Thymus (tissue), 11 donors: ENCODE measurements around the gene PNKD. TPM values are rescaled to one million over a fixed set of nuclear protein-coding genes. Genes with fewer than 3 reads are reported as not detected.
A peak's percentile ranks its signal among the peaks of the same experiment; 100 is the strongest.

Experiments used
- DNase-seq, 9 donors: peaks; one replicate each; pipeline ENCODE4 v3.0.0-alpha.2; 2013; ENCODE audit warnings: low spot score in 9 of 9, low read depth in 6 of 9, missing footprints in 1 of 9
- H3K27ac ChIP-seq, 2 donors: one replicate each; pipeline ENCODE4 v1.5.1; 2013; ENCODE audit warnings: control low read depth in 1 of 2, low read depth in 1 of 2, low read length in 1 of 2, mild to moderate bottlenecking in 1 of 2, moderate library complexity in 1 of 2
- H3K27me3 ChIP-seq, 2 donors: one replicate each; pipeline ENCODE4 v1.5.1; 2013; ENCODE audit warnings: low read length in 1 of 2; ENCODE audit not compliant: control insufficient read depth in 2 of 2, insufficient read depth in 1 of 2
- H3K36me3 ChIP-seq, 2 donors: one replicate each; pipeline ENCODE4 v1.5.1; 2013; ENCODE audit warnings: low read length in 1 of 2, mild to moderate bottlenecking in 1 of 2, moderate library complexity in 1 of 2; ENCODE audit not compliant: control insufficient read depth in 2 of 2, insufficient read depth in 2 of 2
- H3K4me1 ChIP-seq, 2 donors: one replicate each; pipeline ENCODE4 v1.5.1; 2013; ENCODE audit warnings: low read length in 2 of 2; ENCODE audit not compliant: control insufficient read depth in 2 of 2, insufficient read depth in 2 of 2
- H3K4me3 ChIP-seq, 2 donors: one replicate each; pipeline ENCODE4 v1.5.1; 2013; ENCODE audit warnings: low read length in 2 of 2, control low read depth in 1 of 2, mild to moderate bottlenecking in 1 of 2
- H3K9me3 ChIP-seq, 2 donors: one replicate each; pipeline ENCODE4 v1.5.1; 2013; ENCODE audit warnings: low read length in 1 of 2, mild to moderate bottlenecking in 1 of 2; ENCODE audit not compliant: control insufficient read depth in 2 of 2, insufficient read depth in 1 of 2
- WGBS: extraction: QIAGEN DNeasy Blood & Tissue Kit; methylation state at CpG from one replicate; pipeline ENCODE4 v1.1.7; 2013; 5-methylcytosine and 5-hydroxymethylcytosine counted together
- polyA plus RNA-seq: library from polyadenylated mRNA; stranded (reverse); fragments of 200-250 nt; gene quantifications from one replicate; pipeline ENCODE4 v1.2.3, GENCODE V29; 2013
- total RNA-seq: library from RNA; stranded (reverse); fragments of 120-200 nt; gene quantifications from one replicate; pipeline ENCODE4 v1.2.4, GENCODE V29; 2013
- donor health status: healthy.

The PNKD gene
- total and polyA plus RNA-seq, 2 donors = 61.9 to 76.1 TPM

DNA sequence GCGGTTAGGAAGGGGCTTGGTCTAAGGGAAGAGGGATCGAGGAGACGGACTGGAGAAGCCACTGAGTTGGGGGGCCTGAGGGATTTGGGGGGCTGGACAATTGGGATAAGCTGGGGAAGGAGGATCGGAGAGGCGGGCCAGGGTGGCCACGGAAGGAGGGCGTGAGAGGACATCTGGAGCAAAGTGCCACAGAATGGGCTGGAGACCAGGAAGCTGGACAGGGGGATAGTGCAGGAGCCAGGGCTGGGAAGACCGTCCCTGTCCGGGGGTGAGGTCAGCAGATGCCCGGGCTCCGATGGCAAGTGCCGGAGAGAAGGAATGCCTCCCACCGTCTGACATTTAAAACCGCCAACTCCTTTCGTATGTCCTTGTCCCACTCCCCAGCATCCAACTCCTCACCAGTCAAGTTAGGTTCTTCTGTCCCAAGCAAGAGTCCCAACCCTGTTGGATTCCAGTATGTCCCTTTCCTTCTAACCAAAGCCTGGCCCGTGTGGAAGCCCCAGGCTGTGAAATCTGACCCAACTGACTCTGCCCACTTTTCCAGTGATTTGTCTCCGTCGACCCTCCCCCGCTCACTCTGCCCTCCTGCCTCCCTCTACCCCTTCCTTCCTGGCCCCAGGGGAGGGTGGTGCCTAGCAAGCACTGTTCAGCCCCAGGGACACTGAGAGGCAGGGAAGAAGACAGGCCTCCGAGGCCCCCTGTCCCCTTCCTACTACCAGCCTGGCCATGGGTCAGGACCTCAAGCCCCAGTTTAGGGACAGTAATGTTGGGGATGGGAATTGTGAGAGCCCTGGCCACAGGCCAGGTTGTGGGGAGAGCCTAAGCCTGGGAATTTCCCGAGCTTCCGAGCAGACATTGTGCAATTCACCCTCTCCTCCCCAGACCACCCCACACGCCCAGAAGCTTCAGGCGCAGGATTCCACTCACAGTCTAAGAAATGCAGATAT, 53.5 kb downstream of the PNKD start:
- 15% methylated on average over 24 of the region's 24 CpGs for WGBS
- no peaks in the 10 kb centered on the region for H3K36me3 ChIP-seq
- H3K4me1 ChIP-seq = peaks cover 28 to 52% of the 10 kb centered on the region in 2 donors
- H3K27me3 ChIP-seq = peaks cover 0 to 11% of the 10 kb centered on the region in 2 donors
- DNase-seq = peak in 1 of 9 donors; percentile 35
- H3K9me3 ChIP-seq = no peaks in the 10 kb centered on the region
- H3K4me3 ChIP-seq = peak overlapping the region; percentile 38 to 73
- H3K27ac ChIP-seq = peak overlapping the region; percentile 6 to 33

GRCh38 chr2:218325566-218326160, 55.3 kb downstream of the PNKD start:
- Histone ChIP-seq H3K4me1 (peaks cover 28 to 64% of the 10 kb centered on the region in 2 donors), H3K27ac (no peak overlapping the region), H3K4me3 (no peak overlapping the region), H3K36me3 (no peaks in the 10 kb centered on the region), H3K27me3 (peaks cover 0 to 11% of the 10 kb centered on the region in 2 donors), H3K9me3 (no peaks in the 10 kb centered on the region)
- no peak for DNase-seq
- 69% methylated on average over 4 of the region's 4 CpGs for WGBS

GRCh38 chr2:218326315-218326714, 56.0 kb downstream of the PNKD start:
- H3K27ac ChIP-seq = no peak overlapping the region
- WGBS = 22% methylated on average over 2 of the region's 2 CpGs
- H3K36me3 ChIP-seq = no peaks in the 10 kb centered on the region
- DNase-seq = peak in 2 of 9 donors; percentile 41 to 74
- peaks cover 28 to 62% of the 10 kb centered on the region in 2 donors for H3K4me1 ChIP-seq
- no peaks in the 10 kb centered on the region for H3K9me3 ChIP-seq
- H3K27me3 ChIP-seq = peaks cover 0 to 11% of the 10 kb centered on the region in 2 donors
- H3K4me3 ChIP-seq = no peak overlapping the region

DNA sequence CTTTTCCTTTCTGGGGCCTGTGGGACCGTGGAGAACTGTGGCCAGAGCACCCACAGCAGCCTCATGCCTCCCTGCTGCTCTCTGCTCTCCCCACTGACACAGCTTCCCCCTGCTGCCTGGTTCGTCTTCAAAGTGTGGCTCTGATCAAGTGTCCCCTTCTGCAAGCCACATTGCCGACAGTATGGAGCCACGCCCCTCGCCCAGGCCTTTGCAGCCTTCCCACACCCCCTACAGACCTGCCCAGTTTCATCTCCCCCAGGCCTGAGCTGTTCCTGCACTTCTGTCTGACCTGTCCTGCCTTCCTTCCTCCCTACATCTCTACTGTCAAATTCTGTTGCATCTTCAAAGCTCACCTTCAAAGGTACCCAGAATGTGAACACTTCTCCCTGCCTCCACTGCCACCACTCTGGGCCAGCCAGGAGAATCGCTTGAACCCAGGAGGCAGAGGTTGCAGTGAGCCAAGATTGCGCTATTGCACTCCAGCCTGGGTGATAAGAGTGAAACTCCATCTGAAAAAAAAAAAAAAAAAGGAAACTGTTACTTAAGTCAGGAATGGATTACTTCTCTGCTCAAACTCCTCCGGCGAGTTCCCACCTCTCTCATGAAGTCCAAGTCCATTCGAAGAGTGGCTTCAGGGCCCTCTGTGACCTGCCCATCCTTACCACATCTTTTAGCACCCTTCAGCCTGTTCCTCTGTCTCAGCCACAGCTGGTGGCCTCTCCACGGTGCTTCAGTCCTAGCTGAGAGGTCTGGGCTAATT, 57.3 kb downstream of the PNKD start:
- no peak overlapping the region for H3K4me3 ChIP-seq
- H3K9me3 ChIP-seq = no peaks in the 10 kb centered on the region
- WGBS = 66% methylated on average over 11 of the region's 11 CpGs
- H3K4me1 ChIP-seq = peaks cover 24 to 65% of the 10 kb centered on the region in 2 donors
- no peak for DNase-seq
- no peak overlapping the region for H3K27ac ChIP-seq
- peaks cover 0 to 11% of the 10 kb centered on the region in 2 donors for H3K27me3 ChIP-seq
- no peaks in the 10 kb centered on the region for H3K36me3 ChIP-seq

GRCh38 chr2:218328294-218328693, 58.0 kb downstream of the PNKD start:
- Histone ChIP-seq H3K36me3 (no peaks in the 10 kb centered on the region), H3K27me3 (peaks cover 0 to 10% of the 10 kb centered on the region in 2 donors), H3K4me3 (no peak overlapping the region), H3K4me1 (peaks cover 27 to 70% of the 10 kb centered on the region in 2 donors), H3K9me3 (no peaks in the 10 kb centered on the region), H3K27ac (no peak overlapping the region)
- no peak for DNase-seq
- 98% methylated on average over 2 of the region's 2 CpGs for WGBS

DNA sequence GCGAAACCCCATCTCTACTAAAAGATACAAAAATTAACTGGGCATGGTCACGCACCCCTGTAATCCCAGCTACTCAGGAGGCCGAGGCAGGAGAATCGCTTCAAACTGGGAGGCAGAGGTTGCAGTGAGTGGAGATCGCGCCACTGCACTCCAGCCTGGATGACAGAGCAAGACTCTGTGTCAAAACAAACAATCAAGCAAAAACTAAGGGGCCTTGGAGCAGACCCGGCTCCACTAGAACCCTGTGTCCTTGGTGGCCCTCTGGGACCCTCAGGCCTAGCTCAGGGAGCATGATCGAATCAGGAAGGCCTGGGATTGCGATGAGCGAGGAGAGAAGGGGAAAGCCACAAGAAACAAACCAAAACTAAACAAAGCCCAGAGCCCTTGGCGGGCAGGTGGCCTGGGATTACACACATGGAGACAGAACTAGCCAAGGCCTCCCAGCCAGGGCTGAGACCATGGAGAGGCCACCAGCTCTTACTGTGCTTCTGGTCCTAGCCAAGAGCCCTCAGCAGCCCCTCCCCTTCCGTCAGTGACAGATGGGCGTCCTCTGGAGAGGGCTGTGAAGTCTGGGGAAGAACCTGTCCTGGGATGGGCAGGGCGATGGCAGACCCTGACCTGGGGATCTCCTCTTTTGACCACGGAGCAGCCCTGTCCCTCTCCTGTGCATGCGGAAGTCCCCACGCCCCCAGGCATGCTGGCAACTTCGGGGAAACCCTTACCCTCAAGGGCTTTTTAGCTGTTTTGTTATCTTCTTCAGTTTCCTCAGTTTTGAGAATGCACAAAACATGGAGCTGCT, 58.9 kb downstream of the PNKD start:
- 82% methylated on average over 18 of the region's 18 CpGs for WGBS
- no peaks in the 10 kb centered on the region for H3K36me3 ChIP-seq
- H3K4me1 ChIP-seq = peaks cover 24 to 64% of the 10 kb centered on the region in 2 donors
- no peak overlapping the region for H3K4me3 ChIP-seq
- DNase-seq = no peak
- H3K27me3 ChIP-seq = peaks cover 0 to under 1% of the 10 kb centered on the region in 2 donors
- no peaks in the 10 kb centered on the region for H3K9me3 ChIP-seq
- peak overlapping the region; percentile 56 to 61 for H3K27ac ChIP-seq

DNA sequence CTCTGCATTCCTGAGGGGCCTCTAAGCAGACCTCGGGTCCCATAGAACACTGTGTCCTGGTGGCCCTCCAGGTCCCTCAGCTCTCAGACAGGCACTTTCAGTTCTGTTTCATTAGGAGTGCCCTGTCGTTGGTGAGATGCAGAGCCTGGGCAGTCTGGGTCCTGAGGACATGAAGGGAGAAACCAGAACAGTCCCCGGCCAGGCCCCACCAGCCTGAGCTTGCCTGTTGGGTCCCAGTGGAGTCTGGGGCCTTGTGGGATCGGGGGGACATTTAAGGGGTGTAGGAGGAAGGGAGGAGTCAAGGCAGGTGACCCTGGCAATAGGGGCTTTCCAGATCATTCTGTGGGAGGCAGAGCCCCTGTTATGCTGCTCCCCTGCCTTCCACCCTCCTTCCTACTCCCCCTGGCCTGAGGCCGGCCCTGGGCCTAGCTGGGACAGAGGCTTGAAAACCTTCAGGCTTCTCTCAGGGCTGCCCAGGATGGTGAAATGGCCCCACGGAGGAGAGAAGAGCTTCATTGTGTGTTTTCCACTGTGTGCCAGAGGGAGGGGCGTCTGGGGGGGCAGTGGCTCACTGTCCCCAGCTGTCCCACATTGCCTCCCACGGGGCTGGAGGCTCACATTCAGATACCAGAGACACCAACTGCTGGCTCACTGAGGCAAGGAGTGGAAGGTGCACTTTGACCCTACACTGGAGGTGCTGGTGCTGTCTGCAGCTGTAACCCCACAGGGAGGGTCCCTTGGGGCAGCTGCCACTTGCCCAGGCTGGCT, 59.7 kb downstream of the PNKD start:
- DNase-seq = no peak
- H3K27ac ChIP-seq = peak overlapping the region; percentile 44 to 61
- H3K4me1 ChIP-seq = peaks cover 23 to 62% of the 10 kb centered on the region in 2 donors

DNA sequence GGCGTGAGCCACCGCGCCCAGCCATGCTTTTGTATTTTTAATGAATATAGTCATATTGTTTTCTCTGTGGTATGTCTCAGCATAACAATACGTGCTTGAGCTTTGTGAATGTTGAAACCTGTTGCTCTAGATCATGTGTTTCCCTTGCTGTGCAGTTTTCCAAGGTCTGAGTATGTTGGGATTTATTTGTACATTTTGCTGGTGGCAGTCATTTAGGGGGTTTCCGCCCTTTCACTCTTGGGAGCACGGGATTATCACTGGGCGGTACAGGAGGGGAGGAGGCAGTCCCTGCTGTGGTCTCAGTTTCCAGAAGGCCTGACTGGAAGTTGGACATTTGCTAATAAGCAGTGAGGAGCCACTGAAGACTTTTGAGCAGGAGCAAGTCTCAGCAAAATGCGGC, 61.4 kb downstream of the PNKD start:
- H3K4me1 ChIP-seq = peaks cover 10 to 50% of the 10 kb centered on the region in 2 donors
- no peaks in the 10 kb centered on the region for H3K36me3 ChIP-seq
- peak overlapping the region in 1 of 2 donors; percentile 62 for H3K27ac ChIP-seq
- no peaks in the 10 kb centered on the region for H3K9me3 ChIP-seq
- H3K4me3 ChIP-seq = no peak overlapping the region
- no peak for DNase-seq
- WGBS = 96% methylated on average over 8 of the region's 8 CpGs
- H3K27me3 ChIP-seq = no peaks in the 10 kb centered on the region

More for the DNA sequence above, 59.7 kb downstream of the PNKD start:
- no peaks in the 10 kb centered on the region for H3K27me3 ChIP-seq
- no peaks in the 10 kb centered on the region for H3K9me3 ChIP-seq
- H3K4me3 ChIP-seq = no peak overlapping the region
- H3K36me3 ChIP-seq = no peaks in the 10 kb centered on the region
- 88% methylated on average over 8 of the region's 8 CpGs for WGBS
